Liver (tissue), 3 donors: ENCODE data around the gene FBXO8.

ENCODE experiments used
- TF ChIP-seq, protein P1 (sequence below): IDR thresholded peaks from 2 replicates; pipeline ENCODE4 v1.6.1; 2016; ENCODE audit warnings: antibody characterized with exemption
- TF ChIP-seq, protein P2 (sequence below): IDR thresholded peaks from 2 replicates; pipeline ENCODE4 v1.6.1; 2016; ENCODE audit warnings: antibody characterized with exemption
- TF ChIP-seq, protein P3 (sequence below): fragments of 150-350 bp; IDR thresholded peaks from 2 replicates; pipeline ENCODE4 v1.5.1; 2017; ENCODE audit warnings: improper control_type of control experiment, low read depth, low read length; ENCODE audit not compliant: missing input control
- donor health status: healthy.
- donor health status: healthy.

DNA sequence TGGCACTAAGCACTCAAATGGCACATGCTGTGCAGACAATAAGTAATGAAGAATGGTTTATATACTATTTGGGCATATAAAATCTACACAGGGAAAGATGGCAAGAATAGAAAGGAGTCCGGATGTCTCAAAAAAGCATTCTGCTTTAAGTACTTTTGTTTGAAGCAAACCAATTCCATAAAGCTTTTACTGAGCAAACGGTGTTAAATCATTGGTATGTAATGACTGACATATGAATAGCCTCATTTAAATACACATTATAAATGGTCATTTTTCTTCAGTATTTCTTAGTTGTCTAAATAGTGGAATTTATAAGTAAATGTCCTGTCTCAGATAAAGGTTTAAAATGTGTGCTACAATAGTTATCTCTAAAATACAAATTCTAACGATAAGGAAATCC is 6.0 kb downstream of the FBXO8 start:
- TF ChIP-seq, protein P1, sequence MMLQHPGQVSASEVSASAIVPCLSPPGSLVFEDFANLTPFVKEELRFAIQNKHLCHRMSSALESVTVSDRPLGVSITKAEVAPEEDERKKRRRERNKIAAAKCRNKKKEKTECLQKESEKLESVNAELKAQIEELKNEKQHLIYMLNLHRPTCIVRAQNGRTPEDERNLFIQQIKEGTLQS: no peak
- TF ChIP-seq, protein P2, sequence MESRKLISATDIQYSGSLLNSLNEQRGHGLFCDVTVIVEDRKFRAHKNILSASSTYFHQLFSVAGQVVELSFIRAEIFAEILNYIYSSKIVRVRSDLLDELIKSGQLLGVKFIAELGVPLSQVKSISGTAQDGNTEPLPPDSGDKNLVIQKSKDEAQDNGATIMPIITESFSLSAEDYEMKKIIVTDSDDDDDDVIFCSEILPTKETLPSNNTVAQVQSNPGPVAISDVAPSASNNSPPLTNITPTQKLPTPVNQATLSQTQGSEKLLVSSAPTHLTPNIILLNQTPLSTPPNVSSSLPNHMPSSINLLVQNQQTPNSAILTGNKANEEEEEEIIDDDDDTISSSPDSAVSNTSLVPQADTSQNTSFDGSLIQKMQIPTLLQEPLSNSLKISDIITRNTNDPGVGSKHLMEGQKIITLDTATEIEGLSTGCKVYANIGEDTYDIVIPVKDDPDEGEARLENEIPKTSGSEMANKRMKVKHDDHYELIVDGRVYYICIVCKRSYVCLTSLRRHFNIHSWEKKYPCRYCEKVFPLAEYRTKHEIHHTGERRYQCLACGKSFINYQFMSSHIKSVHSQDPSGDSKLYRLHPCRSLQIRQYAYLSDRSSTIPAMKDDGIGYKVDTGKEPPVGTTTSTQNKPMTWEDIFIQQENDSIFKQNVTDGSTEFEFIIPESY: no peak
- TF ChIP-seq, protein P3, sequence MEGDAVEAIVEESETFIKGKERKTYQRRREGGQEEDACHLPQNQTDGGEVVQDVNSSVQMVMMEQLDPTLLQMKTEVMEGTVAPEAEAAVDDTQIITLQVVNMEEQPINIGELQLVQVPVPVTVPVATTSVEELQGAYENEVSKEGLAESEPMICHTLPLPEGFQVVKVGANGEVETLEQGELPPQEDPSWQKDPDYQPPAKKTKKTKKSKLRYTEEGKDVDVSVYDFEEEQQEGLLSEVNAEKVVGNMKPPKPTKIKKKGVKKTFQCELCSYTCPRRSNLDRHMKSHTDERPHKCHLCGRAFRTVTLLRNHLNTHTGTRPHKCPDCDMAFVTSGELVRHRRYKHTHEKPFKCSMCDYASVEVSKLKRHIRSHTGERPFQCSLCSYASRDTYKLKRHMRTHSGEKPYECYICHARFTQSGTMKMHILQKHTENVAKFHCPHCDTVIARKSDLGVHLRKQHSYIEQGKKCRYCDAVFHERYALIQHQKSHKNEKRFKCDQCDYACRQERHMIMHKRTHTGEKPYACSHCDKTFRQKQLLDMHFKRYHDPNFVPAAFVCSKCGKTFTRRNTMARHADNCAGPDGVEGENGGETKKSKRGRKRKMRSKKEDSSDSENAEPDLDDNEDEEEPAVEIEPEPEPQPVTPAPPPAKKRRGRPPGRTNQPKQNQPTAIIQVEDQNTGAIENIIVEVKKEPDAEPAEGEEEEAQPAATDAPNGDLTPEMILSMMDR: no peak
